ENCODE measurements around the gene RPP38.

Gene RPP38

DNA sequence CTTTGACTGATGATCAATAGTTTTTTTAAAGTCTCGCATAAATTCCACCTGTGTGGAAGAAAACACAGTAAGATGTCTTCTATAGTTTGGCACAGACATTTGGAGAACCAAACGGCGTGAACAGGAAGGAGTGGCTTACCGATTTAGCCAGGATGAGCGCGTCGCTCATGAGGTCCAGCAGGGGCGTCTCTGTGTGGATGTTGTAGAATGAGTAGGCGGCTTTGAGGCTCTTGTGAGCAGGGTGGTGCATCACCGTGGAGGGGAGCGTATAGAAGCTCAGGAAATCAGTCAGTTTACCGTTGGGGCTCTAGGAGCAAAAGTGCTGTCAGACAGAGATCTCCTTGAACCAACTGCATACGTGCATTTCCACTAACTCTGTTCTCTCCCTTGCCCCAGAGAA lies 15.5 kb downstream of the RPP38 start:
- DNase-seq (ENCODE audit: low spot score): no peak

DNA sequence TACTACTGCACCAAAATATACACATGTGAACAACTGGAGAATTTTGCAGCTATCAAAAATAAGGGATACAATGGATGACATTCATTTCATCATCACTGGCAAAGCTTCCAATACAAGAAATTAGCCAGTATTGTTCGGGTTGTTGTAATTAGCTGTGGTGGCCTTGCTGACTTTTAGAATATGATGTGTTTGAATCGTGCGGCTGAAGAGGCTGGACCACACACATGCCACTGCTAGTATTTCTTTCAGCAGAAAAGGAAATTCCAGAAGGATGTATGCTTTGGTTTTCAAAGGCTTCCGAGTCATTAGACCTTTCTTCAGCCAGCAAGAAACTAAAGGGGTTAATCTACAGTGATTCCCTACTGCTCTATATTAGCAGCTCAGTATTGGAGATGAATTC lies 16.6 kb downstream of the RPP38 start:
- no peak for DNase-seq (ENCODE audit: low spot score)

DNA sequence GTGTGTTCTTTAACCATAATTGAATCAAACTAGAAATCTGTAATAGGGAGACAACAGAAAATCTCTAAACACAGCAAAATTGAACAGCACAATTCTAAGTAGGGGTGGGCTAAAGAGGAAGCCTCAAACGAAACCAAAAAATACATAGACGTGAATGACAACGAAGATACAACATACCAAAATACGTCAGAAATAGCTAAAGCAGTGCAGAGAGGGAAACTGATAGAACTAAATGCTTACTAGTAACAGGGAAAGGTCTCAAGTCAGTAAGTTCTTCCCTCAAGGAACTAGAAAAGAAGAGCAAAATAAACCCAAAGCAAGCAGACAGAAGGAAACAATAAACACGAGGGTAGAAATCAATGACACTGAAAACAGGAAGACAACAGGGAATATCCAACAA lies 19.1 kb downstream of the RPP38 start:
- no peak for DNase-seq (ENCODE audit: low spot score)

DNA sequence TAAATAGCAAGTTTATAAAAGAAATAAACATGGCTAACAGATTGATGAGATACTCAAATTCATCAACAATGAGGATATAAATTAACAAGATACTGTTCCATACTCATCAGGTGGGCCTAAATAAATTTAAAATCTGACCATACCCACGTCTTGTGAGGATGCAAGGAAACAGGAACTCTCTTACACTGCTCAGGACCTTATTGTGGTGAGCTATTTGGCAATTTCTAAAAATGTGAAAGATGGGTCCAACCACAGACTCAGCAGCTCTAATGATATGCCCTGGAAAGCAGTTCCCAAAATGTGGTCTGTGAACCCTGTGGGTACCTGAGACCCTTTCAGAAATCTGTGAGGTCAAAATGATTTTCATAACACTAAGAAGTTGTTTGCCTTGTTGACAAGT lies 21.5 kb downstream of the RPP38 start:
- no peak for DNase-seq (ENCODE audit: low spot score)

DNA sequence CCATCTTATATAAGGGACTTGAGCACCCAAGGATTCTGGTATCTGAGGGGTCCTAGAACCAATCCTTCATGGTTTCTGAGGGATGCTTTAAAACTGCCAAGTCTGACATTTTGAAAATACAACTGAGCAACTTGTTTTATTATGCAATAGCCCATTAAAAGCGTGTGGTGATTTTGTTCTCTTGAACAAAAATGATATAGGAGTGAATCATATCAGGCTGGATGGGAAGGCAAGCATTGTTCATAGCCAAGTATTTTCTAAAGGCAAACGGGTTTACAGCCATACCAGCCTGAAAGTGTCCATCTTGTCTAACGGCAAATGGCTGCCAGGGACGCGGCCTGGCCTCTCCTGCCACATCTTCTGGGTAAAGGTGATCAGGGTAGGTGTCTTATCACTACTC lies 23.4 kb downstream of the RPP38 start:
- DNase-seq (ENCODE audit: low spot score): no peak

DNA sequence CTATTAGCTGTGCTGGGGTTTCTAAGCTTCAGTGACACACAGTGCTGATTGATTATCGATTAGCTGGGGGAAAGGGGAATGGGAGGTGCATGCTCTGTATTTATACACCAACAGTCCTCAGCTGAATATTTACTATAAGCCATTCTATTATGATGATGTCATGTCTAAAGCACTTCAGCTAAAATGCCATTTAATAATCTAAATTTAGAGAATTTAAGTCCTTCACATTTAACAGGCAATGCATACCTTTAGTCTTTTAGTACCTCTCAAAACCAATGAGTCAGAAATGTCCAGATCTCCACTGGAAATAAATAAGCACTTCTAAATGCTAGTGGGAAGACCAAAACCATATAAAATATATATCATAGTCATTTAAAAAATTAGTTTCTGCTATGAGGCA lies 24.6 kb downstream of the RPP38 start:
- no peak for DNase-seq (ENCODE audit: low spot score)

DNA sequence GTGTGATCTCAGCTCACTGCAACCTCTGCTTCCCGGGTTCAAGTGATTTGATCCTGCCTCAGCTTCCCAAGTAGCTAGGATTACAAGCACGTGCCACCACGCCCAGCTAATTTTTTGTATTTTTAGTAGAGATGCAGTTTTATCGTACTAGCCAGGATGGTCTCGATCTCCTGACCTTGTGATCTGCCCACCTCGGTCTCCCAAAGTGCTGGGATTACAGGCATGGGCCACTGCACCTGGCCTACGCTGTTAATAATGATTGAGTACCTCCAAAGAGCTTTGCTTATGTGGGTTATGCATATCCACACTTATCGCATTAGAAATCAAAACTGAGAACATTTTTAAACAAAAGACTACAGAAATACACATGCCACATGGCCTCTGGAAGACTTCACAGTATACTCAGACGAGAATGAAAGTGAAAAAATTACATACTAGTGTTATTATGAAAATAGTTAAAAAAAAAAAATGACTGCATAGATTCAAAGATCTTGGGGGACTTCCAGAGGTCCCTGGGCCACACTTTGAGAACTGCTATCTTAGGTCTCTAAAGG lies 25.4 kb downstream of the RPP38 start:
- DNase-seq (ENCODE audit: low spot score): no peak

DNA sequence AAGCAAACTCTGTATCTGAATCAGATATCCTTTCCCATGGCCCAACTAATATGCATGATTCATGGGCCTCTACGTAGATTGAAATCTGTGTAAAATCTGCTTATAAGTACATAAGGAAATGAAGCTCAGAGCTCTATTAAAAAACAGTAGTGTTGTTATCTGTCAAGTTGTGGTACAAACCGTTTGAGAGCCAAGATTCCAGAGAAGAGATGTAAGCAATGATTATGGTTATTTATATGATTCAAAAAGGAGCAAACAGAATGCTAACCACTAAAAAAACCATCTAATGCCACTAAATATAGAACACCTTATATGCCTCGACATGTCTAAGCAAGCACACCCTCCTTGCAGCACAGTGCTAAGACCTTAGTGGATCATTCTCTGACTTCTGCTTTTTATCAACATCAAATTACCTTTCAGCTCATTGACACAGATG lies 26.6 kb downstream of the RPP38 start:
- DNase-seq (ENCODE audit: low spot score): no peak

DNA sequence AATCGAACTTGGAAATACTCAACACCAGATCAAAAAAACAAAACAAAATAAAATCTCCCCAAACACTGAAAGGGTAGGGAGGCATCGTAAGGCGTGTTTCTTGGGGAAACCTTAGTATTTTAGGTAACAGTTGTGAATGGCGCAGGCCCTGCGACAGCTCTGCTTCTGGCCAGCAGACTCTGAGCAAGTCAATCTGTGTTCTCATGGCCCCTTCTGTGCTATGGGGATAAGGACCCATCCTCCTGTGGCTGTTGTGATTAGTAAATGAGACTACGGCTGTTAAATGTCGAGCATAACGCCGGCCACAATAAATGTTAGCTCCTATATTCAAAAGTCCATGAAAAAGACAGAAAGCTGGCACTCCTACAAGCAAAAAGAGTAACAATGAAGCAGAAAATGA lies 27.0 kb downstream of the RPP38 start:
- no peak for DNase-seq (ENCODE audit: low spot score)

DNA sequence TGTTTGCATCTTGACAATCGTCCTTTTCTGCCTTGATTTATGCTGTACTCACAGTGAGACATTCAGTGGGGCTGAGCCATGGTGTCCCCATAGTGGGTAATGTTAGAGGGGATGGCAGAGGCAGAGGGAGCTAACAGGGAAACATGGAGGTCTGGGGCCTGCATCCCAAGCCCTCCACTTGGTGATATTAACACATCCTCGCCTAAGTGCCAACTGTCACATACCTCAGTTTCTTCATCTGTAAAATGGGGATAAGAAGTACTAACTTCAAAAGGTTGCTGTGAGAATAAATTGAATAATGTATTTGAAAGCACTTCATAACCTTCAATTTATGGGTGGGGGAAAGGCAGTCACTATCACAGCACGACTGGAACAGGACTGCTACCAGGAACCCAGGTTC lies 27.8 kb downstream of the RPP38 start:
- DNase-seq (ENCODE audit: low spot score): no peak

DNA sequence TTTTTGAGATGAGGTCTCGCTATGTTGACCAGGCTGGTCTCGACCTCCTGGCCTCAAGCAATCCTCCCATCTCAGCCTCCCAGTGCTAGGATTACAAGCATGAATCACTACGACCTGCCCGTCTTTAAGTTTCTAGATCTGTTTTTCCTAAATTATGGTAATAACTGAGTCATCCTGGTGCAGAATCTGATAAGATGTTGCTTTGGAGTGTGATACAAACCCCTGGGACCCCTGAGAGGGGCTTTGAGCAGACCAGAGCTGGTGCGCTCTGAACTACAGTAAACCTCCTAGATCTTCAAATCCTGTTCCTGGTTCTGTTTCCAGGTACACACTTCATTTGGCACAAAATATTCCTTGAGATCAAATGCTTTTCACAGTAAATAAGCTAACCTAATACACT lies 34.2 kb downstream of the RPP38 start:
- DNase-seq (ENCODE audit: low spot score): no peak

DNA sequence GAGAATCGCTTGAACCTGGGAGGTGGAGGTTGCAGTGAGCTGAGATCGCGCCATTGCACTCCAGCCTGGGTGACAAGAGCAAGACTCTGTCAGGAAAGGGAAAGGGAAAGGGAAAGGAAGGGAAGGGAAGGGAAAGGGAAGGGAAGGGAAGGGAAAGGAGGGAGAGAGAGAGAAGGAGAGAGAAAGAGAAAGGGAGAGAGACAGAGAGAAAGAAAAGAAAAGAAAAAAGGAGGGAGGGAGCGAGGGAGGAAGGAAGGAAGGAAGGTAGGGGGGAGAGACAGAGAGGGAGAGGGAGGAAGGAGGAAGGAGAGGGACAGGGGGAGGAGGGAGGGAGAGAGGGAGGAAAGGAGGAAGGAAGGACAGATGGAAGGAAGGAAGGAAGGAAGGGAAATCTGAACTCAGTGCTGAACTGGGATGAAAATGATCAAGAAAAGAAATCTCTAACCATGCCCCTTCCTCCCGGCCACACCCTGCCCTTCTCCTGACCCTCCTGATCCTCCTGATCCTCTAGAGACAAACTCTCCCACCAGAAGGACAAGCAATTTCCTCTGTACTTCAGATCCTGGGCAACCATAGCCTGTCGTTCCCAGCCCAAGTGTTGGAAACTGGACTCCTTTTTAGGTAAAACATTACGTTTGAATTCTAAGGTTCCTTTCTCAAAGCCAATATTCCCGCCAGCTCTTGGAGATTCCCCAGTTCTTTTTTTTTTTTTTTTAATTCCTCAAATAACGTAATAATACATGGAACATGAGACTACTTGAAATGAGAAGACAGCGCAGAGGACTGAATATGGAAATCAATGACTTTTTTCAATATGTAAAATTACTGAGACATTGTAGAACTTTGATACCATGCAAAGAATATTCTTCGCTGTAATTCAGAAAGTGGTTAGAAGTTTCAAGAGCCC lies 39.2 kb downstream of the RPP38 start:
- no peak for DNase-seq (ENCODE audit: low spot score)

DNA sequence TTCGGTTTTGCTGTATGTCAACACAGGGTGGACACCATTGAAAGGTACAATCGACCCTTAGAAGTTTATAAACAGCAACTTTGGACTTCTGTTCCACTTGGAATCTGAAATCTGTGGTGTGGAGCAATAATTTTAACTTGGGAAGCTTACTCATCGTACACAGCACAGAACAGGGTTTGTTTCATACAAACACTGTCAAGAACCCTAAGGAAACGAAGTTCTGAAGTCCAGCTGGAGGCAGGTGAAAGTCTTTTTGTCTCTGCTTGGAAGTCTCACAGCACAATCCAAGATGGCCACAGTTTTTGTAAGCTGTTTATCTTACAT lies 39.8 kb downstream of the RPP38 start:
- DNase-seq (ENCODE audit: low spot score): no peak

DNA sequence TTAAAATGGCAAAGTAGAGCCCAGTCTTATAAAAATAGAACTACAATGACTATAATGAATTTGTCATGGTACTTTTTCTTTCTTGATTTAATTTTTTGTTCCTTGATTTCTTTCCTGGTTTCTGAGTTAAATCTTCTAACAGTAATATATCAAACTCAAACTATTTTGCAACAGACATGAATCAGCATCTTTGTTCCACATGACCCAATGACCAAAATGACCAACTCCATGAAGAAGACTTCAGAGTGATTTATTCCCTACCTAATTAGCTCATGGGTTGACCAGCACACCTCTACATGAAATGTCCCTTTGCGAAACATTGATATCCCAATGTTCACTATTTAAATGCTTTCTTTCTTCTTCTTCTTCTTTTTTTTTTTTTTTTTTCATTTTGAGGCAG lies 40.5 kb downstream of the RPP38 start:
- no peak for DNase-seq (ENCODE audit: low spot score)

DNA sequence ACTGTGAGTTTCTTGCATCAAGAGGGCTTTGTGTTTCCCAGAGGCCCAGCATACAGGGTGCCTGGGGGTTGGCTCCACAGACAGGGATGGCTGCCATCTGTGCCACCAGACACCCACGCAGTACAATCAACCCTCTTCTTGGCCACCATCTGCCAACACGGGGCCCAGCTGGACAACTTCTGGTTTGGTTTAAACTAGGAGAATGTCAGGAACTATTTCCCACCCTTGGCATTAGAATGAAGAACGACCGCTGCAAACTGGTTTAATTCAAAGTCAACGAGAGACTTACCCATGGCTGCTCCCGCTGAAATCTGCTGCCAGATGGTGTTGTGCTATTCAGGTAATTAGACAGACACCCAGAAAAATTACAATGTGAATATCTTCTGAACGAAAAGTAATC lies 43.5 kb downstream of the RPP38 start:
- DNase-seq (ENCODE audit: low spot score): no peak

DNA sequence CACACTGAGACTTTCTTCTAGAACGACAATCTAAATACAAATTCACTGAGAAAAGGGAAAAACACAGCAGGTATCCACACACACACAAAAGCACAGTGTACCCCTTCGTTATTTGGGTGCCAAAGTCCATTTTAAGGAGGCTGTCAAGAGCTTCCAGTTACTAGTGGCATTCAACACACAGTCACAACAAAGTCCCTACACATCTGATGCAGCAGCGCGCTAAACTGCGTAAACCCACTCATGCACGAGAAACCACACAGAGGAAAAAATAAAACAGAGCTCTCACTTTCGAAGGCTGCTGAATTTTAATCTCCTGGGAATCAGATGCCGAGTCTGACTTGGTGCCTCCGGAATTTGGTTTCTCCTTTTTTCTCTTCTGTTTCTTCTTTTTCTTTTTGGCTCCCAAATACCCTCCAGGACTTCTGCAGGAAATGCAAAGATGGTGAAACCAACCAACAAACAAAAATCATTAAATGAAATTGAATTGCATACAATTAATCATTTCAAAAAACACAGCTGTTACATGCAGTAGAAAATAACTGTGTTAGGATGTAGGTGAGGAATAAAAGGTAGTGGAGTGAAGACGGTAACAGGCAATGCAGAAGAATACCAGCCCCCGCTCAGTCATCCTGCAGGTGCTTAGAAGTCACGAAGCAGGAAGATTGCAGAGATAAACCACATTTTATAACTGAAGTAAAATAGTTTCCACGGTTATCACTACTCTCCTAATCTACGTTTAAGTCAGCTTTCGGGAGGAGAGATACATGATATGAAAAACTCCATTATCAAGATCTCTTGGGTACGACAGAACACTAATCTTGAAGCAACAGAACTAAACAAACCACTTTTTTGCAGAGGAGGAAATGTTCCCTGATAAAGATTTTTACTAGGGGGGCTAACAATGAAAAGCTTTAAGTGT lies 44.2 kb downstream of the RPP38 start:
- no peak for DNase-seq (ENCODE audit: low spot score)

DNA sequence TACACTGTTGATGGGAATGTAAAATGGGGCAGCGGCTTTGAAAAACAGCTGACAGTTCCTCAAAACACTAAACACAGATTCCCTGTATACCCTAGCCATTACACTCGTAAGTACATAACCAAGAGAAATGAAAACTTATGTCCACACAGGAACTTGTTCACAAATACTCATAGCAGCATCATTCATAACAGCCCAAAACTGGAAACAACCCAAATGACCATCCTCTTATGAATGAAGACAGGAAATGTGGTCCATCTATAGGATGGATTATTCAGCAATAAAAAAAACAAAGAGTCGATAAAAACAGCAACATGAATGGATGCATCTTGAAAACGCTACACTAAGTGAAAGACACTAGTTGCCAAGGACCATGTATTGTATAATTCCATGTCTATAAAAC lies 47.6 kb downstream of the RPP38 start:
- DNase-seq (ENCODE audit: low spot score): no peak

DNA sequence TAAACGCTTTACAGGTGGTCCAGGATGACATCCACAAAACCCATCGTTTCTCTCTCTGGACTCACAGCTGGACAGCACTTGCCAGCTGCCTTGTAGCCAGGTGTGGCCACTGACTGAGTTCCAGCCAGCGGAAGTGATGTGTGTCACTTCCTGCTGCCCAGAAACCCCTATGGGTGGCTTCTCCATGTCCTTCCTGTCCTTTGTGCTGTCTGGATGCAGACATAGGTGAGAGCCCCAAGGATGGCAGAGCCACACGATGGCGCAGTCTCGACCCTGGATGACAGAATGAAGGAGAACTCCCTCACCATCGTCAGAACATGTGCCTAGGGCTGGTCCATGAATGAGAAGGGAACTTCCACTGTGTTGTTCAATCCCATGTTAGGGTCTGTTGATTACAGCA lies 49.2 kb downstream of the RPP38 start:
- no peak for DNase-seq (ENCODE audit: low spot score)

DNA sequence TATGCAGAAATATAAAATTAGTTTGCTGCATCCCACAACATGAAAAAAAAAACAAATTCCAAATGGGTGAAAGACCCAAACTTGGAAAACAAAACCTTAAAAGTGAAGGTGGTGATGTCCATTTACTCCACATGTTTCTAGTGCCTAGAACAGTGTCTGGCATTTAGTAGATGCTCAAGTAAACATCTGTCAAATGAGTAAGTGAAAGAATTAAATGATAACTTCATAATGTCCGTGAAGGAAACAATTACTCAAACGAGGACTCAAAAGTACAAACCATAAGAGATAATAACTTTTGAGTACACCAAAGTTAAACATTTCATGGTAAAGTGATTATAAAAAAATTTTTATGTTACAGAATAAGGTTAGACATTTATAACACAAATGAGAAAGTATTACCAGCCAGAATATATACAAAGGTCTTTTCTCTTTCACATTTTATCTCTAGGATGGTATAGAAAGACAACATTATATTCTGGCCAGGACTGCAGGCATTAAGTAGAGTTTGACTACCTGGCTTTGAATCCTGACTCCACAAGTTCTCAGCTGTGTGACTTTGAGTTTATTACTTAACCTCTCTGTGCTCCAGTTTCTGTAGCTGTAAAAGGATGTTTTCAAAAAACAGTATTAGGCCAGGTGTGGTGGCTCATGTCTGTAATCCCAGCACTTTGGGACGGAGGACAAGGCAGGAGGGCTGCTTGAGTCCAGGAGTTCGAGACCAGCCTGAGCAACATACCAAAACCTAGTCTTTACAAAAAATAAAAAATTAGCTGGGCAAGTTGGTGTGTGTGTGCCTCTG lies 50.6 kb downstream of the RPP38 start:
- DNase-seq (ENCODE audit: low spot score): no peak

DNA sequence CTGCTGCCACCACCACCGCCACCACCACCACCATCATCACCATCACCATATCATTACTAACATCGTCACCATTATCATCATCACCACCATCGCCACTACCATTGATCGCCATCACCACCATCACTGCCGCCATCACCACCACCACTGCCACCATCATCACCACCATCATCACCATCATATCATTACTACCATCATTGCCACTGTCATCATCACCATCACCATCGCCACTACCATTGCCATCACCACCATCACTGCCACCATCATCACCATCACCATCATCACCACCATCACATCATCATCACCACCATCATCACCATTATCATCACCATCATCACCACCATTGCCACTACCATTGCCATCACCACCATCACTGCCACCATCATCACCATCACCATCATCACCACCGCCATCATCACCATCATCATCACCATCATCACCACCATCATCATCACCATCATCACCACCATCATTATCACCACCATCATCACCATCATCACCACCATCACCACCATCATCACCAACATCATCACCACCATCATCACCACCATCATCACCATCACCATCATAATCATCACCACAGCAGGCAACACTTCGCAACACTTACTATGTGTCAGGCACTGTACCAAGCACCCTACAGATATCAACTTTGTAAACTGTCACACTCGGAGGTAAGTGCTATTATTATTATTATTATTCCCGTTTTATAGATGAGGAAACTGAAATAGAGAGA lies 52.1 kb downstream of the RPP38 start:
- no peak for DNase-seq (ENCODE audit: low spot score)

DNA sequence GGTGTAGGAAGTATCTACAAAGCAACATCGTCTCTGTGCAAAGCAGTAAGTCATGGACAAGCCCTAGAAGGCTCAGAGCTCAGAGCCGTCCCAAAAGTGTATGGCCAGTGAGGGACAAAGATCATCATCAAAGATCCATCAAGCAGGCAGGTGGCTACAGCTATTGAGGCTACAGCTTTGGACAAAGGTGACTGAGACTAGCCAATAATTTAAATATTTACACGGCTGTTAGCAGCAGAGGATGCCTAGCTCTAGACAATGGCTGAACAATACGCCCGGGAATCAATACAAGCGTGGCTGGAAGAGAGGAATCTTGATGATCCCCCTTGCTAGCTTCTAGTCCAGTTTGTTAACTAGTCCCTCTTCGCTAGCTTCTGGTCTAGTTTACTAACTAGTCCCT lies 53.4 kb downstream of the RPP38 start:
- DNase-seq (ENCODE audit: low spot score): no peak

DNA sequence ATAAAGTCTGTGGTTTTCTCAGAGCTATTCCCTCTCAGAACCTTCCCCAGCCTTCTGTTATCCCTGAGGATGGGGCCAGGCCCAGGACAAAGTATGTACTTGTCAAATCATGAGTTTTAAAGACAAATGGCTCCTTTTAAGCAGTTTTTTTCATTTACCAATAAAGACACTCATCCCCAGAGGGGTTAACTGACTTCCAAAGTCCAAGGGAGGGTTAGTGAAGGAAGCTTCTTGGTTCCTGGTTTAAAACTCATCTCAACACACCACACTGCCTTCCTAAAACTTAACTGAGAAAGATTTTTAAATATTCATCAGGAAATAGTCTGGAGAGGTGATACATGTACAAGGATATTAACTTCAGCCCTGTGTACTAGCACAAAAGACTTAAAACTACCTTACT lies 55.4 kb downstream of the RPP38 start:
- DNase-seq (ENCODE audit: low spot score): no peak

Measured in HuH-7.5 (cell line).